H9 (cell line): ENCODE data around the gene GALNT7. TPM values are rescaled to one million over a fixed set of nuclear protein-coding genes. Genes with fewer than 3 reads are reported as not detected.

Experiments
- DNase-seq: peaks from one replicate; pipeline ENCODE4 v3.0.0-alpha.2; 2017
- H2AFZ ChIP-seq: one replicate; pipeline ENCODE4 v1.6.1; 2013; ENCODE audit warnings: mild to moderate bottlenecking, low read length, control low read depth, moderate library complexity
- H2AK5ac ChIP-seq: 2 replicates; pipeline ENCODE4 v1.6.1; 2013; ENCODE audit warnings: low read length, control low read depth, mixed read lengths; ENCODE audit not compliant: insufficient read length
- H2BK120ac ChIP-seq: one replicate; pipeline ENCODE4 v1.6.1; 2013; ENCODE audit warnings: low read depth, mild to moderate bottlenecking, low read length, control low read depth, inconsistent platforms; ENCODE audit not compliant: poor library complexity, severe bottlenecking
- H2BK12ac ChIP-seq: 2 replicates; pipeline ENCODE4 v1.6.1; 2013; ENCODE audit warnings: low read length, control low read depth, mixed read lengths, low read depth; ENCODE audit not compliant: insufficient read length
- H2BK15ac ChIP-seq: 2 replicates; pipeline ENCODE4 v1.6.1; 2013; ENCODE audit warnings: low read depth, low read length, control low read depth
- H2BK20ac ChIP-seq: one replicate; pipeline ENCODE4 v1.6.1; 2013; ENCODE audit warnings: low read depth, mild to moderate bottlenecking, low read length, control low read depth, inconsistent platforms; ENCODE audit not compliant: poor library complexity, severe bottlenecking
- H2BK5ac ChIP-seq: 2 replicates; pipeline ENCODE4 v1.6.1; 2013; ENCODE audit warnings: low read length, control low read depth, mixed read lengths; ENCODE audit not compliant: insufficient read length
- H3K14ac ChIP-seq: 2 replicates; pipeline ENCODE4 v1.6.1; 2013; ENCODE audit warnings: low read length, control low read depth; ENCODE audit not compliant: insufficient read depth
- H3K18ac ChIP-seq: 2 replicates; pipeline ENCODE4 v1.6.1; 2013; ENCODE audit warnings: low read depth, mild to moderate bottlenecking, mixed read lengths, low read length, control low read depth; ENCODE audit not compliant: insufficient read length
- H3K23ac ChIP-seq: 2 replicates; pipeline ENCODE4 v1.6.1; 2013; ENCODE audit warnings: low read length, control low read depth, mixed read lengths, low read depth; ENCODE audit not compliant: insufficient read length
- H3K23me2 ChIP-seq: 2 replicates; pipeline ENCODE4 v1.6.1; 2013; ENCODE audit warnings: low read depth, mild to moderate bottlenecking, mixed read lengths, low read length, control low read depth; ENCODE audit not compliant: insufficient read length, poor library complexity, severe bottlenecking
- H3K27ac ChIP-seq: 2 replicates; pipeline ENCODE4 v1.5.1; 2013; ENCODE audit warnings: low read length, control low read depth, mixed read lengths, low read depth; ENCODE audit not compliant: insufficient read length
- H3K27me3 ChIP-seq: 2 replicates; pipeline ENCODE4 v1.6.1; 2013; ENCODE audit warnings: low read length, control low read depth, inconsistent platforms; ENCODE audit not compliant: insufficient read depth
- H3K4ac ChIP-seq: 2 replicates; pipeline ENCODE4 v1.6.1; 2013; ENCODE audit warnings: low read depth, mild to moderate bottlenecking, control low read depth, inconsistent platforms, low read length, moderate library complexity
- H3K4me1 ChIP-seq: 2 replicates; pipeline ENCODE4 v1.6.1; 2013; ENCODE audit warnings: low read length, control low read depth, inconsistent platforms; ENCODE audit not compliant: insufficient read depth
- H3K4me2 ChIP-seq: 2 replicates; pipeline ENCODE4 v1.6.1; 2013; ENCODE audit warnings: low read length, control low read depth, mixed read lengths; ENCODE audit not compliant: insufficient read length, insufficient read depth
- H3K56ac ChIP-seq: 2 replicates; pipeline ENCODE4 v1.6.1; 2013; ENCODE audit warnings: low read depth, mild to moderate bottlenecking, mixed read lengths, low read length, control low read depth; ENCODE audit not compliant: insufficient read length
- H3K79me1 ChIP-seq: 2 replicates; pipeline ENCODE4 v1.6.1; 2013; ENCODE audit warnings: low read depth, mild to moderate bottlenecking, moderate library complexity, low read length, control low read depth, inconsistent platforms; ENCODE audit not compliant: insufficient read depth, poor library complexity, severe bottlenecking
- H3K79me2 ChIP-seq: 2 replicates; pipeline ENCODE4 v1.6.1; 2013; ENCODE audit warnings: low read length, control low read depth, inconsistent platforms; ENCODE audit not compliant: insufficient read depth
- H3K9ac ChIP-seq: 2 replicates; pipeline ENCODE4 v1.6.1; 2013; ENCODE audit warnings: low read length, control low read depth, mixed read lengths; ENCODE audit not compliant: insufficient read length; ENCODE audit errors: extremely low read depth
- H3K9me3 ChIP-seq: one replicate; pipeline ENCODE4 v1.6.1; 2013; ENCODE audit warnings: low read depth, low read length, inconsistent platforms; ENCODE audit not compliant: control insufficient read depth
- H3T11ph ChIP-seq: one replicate; pipeline ENCODE4 v1.6.1; 2013; ENCODE audit warnings: mild to moderate bottlenecking, low read length, control low read depth, inconsistent platforms
- H4K20me1 ChIP-seq: one replicate; pipeline ENCODE4 v1.6.1; 2013; ENCODE audit not compliant: control insufficient read depth, insufficient read length, insufficient read depth
- H4K5ac ChIP-seq: 2 replicates; pipeline ENCODE4 v1.6.1; 2013; ENCODE audit warnings: low read depth, mild to moderate bottlenecking, mixed read lengths, low read length, control low read depth; ENCODE audit not compliant: insufficient read length
- H4K8ac ChIP-seq: replicated peaks from 2 replicates; pipeline ENCODE4 v1.6.1; 2013; ENCODE audit warnings: low read length, control low read depth, mixed read lengths, low read depth; ENCODE audit not compliant: insufficient read length
- H4K91ac ChIP-seq: 2 replicates; pipeline ENCODE4 v1.6.1; 2013; ENCODE audit warnings: low read depth, mild to moderate bottlenecking, moderate library complexity, mixed read lengths, low read length, control low read depth; ENCODE audit not compliant: insufficient read length
- H3K27ac Mint-ChIP-seq, 3 experiments: 2 replicates in 2 of 3; 3 replicates in 1 of 3; pipeline ENCODE4 v1.8.0; 2020 to 2021; ENCODE audit warnings: mixed read lengths in 3 of 3, mild to moderate bottlenecking in 1 of 3, moderate library complexity in 1 of 3
- H3K27me3 Mint-ChIP-seq: 2 replicates; pipeline ENCODE4 v1.8.0; 2021; ENCODE audit warnings: low read depth, mild to moderate bottlenecking, moderate library complexity, mixed read lengths
- H3K36me3 Mint-ChIP-seq, 3 experiments: 2 replicates in 2 of 3; 3 replicates in 1 of 3; pipeline ENCODE4 v1.8.0; 2020 to 2021; ENCODE audit warnings: low read depth in 3 of 3, mixed read lengths in 3 of 3; ENCODE audit not compliant: insufficient read depth in 1 of 3
- H3K4me1 Mint-ChIP-seq, 2 experiments: 2 replicates each; pipeline ENCODE4 v1.8.0; 2020; ENCODE audit warnings: mixed read lengths in 2 of 2
- H3K4me3 Mint-ChIP-seq, 2 experiments: 2 replicates in 1 of 2; 3 replicates in 1 of 2; pipeline ENCODE4 v1.8.0; 2020 to 2021; ENCODE audit warnings: mild to moderate bottlenecking in 2 of 2, mixed read lengths in 2 of 2, moderate library complexity in 1 of 2
- H3K9me3 Mint-ChIP-seq, 2 experiments: 2 replicates in 1 of 2; 3 replicates in 1 of 2; pipeline ENCODE4 v1.8.0; 2020; ENCODE audit warnings: mild to moderate bottlenecking in 2 of 2, mixed read lengths in 2 of 2, moderate library complexity in 1 of 2
- CTCF ChIP-seq: fragments of 200-600 bp; sonication (generic); conservative IDR thresholded peaks from 3 replicates; pipeline ENCODE4 v1.8.0; 2021; ENCODE audit warnings: antibody characterized with exemption, mild to moderate bottlenecking
- total RNA-seq: library from RNA; stranded (reverse); gene quantifications from 2 replicates; pipeline ENCODE4 v1.2.1, GENCODE V29; 2021

GALNT7 gene
- total RNA-seq, 1 experiment from 2014 or later, result 57.3 TPM

- H3K4me1 Mint-ChIP-seq, result peaks cover 17 to 25% of the 10 kb centered on the region in 2 experiments
- no peak overlapping the region; a peak in 1 of 7 replicates for H3K27ac Mint-ChIP-seq
- Histone ChIP-seq H3K4ac (no peak overlapping the region), H3K9me3 (no peaks in the 10 kb centered on the region), H4K91ac (no peak overlapping the region), H3K18ac (no peak overlapping the region), H3K27ac (no peak overlapping the region), H2BK120ac (no peak overlapping the region), H2BK12ac (no peak overlapping the region), H3K56ac (no peak overlapping the region), H3K14ac (no peak overlapping the region), H3K79me2 (peaks cover 16% of the 10 kb centered on the region; the same call in 1 of the 2 replicates), H3K4me2 (no peak overlapping the region), H4K5ac (no peak overlapping the region), H3T11ph (no peak overlapping the region), H3K23me2 (no peaks in the 10 kb centered on the region), H3K23ac (no peak overlapping the region), H2AFZ (no peak overlapping the region), H2AK5ac (no peak overlapping the region), H3K9ac (no peak overlapping the region), H4K20me1 (no peaks in the 10 kb centered on the region), H3K4me1 (peaks cover 3% of the 10 kb centered on the region; the same call in 1 of the 2 replicates), H2BK5ac (no peak overlapping the region), H3K27me3 (no peaks in the 10 kb centered on the region), H2BK20ac (no peak overlapping the region), H2BK15ac (no peak overlapping the region), H4K8ac (no peak overlapping the region), H3K79me1 (peaks cover 3% of the 10 kb centered on the region)
- no peak for DNase-seq
- no peak overlapping the region for H3K4me3 Mint-ChIP-seq
- no peak for TF ChIP-seq CTCF
- H3K27me3 Mint-ChIP-seq, result no peaks in the 10 kb centered on the region
- H3K9me3 Mint-ChIP-seq, result no peaks in the 10 kb centered on the region
- H3K36me3 Mint-ChIP-seq, result peaks cover 2% of the 10 kb centered on the region in 3 experiments; a peak in 4 of 7 replicates
These were observed 61.5 kb downstream of the GALNT7 start for GRCh38 chr4:173230062-173230461.
